Pancreas (tissue), 10 donors: ENCODE results near the gene RBM43. TPM values are rescaled to one million over a fixed set of nuclear protein-coding genes. Genes with fewer than 3 reads are reported as not detected.
"Not testable (repeated sequence)": the region's sequence is repeated elsewhere in the genome, so short reads cannot be mapped to it uniquely, and the experiment has no call there.

Experiments
- ATAC-seq, 4 donors: fragments of 200-7000 bp; cut with Tn5 transposase; one replicate each; pipeline versions ENCODE4 v1.8.0 to v1.9.1; 2020; ENCODE audit warnings: mild to moderate bottlenecking in 4 of 4, moderate library complexity in 4 of 4
- DNase-seq, 6 donors: peaks; one replicate each; pipeline ENCODE4 v3.0.0-alpha.2; 2020
- FAIRE-seq: peaks from 2 replicates; lab custom pipeline; 2012; peaks lifted over from hg19 to GRCh38; lab: Jason Lieb, UNC
- H3K27ac ChIP-seq, 4 donors: fragments of 200-600 bp; sonication (generic); 1 replicate in 3 of 4; 2 replicates in 1 of 4; pipeline versions ENCODE4 v1.5.0 to v1.8.0; 2020
- H3K27me3 ChIP-seq, 4 donors: fragments of 200-600 bp; one replicate each; pipeline ENCODE4 v1.8.0; 2021
- H3K36me3 ChIP-seq, 3 donors: fragments of 200-600 bp; sonication (generic) in 1 of 3; one replicate each; pipeline versions ENCODE4 v1.5.0 to v1.8.0; 2020 to 2021
- H3K4me1 ChIP-seq, 3 donors: fragments of 200-600 bp; one replicate each; pipeline ENCODE4 v1.8.0; 2021
- H3K4me3 ChIP-seq, 4 donors: fragments of 200-600 bp; sonication (generic) in 2 of 4; one replicate each; pipeline versions ENCODE4 v1.5.0 to v1.8.0; 2020 to 2021
- H3K9me3 ChIP-seq, 4 donors: fragments of 200-600 bp; one replicate each; pipeline ENCODE4 v1.8.0; 2021
- WGBS, 2 donors: extraction: QIAGEN DNeasy Blood & Tissue Kit; methylation state at CpG; one replicate each; pipeline ENCODE4 v1.1.7; 2013; 5-methylcytosine and 5-hydroxymethylcytosine counted together
- intact Hi-C, 3 donors: fragments of 100-400 bp; cut with DNase I; formaldehyde crosslinking; loops; one replicate each; pipeline versions ENCODE4 v1.11.1 to v1.14.2; 2022
- polyA plus RNA-seq, 2 donors: library from polyadenylated mRNA; stranded (reverse); fragments of 200-250 nt; gene quantifications; one replicate each; pipeline ENCODE4 v1.2.3, GENCODE V29; 2013
- total RNA-seq, 6 donors: library from RNA; stranded (reverse); fragmentation: NEBNext Ultra II Directional in 4 of 6; extraction: Animal tissue kit (Norgen Biotek cat#: 25700) in 4 of 6; gene quantifications; one replicate each; pipeline versions ENCODE4 v1.2.1 to v1.2.4, GENCODE V29; 2021 to 2023
- TF ChIP-seq, protein P1 (sequence below), 4 donors: fragments of 200-600 bp; sonication (generic) in 3 of 4; IDR thresholded peaks; one replicate each; pipeline versions ENCODE4 v1.5.0 to v1.8.0; 2021; ENCODE audit warnings: antibody characterized with exemption in 4 of 4
- donor health status: healthy with polysubstance abuse.
- donor health status: DM: no; HTN: no; CAD: no; lungs with moderate emphysema.
- donor health status: DM: no; HTN: no; CAD: no.
- donor health status: control.
- donor health status: control.
- donor health status: Bipolar disorder and iron deficiency.
- donor health status: DM: yes; HTN: yes; CAD: no.
- donor health status: DM: no; HTN: no; CAD: no.
- donor health status: DM: no; HTN: no; CAD: no.
- donor health status: DM: yes; HTN: yes; CAD: no.

The RBM43 gene
- total and polyA plus RNA-seq, 8 donors = 1.4 to 4.2 (median 2.8) TPM

DNA sequence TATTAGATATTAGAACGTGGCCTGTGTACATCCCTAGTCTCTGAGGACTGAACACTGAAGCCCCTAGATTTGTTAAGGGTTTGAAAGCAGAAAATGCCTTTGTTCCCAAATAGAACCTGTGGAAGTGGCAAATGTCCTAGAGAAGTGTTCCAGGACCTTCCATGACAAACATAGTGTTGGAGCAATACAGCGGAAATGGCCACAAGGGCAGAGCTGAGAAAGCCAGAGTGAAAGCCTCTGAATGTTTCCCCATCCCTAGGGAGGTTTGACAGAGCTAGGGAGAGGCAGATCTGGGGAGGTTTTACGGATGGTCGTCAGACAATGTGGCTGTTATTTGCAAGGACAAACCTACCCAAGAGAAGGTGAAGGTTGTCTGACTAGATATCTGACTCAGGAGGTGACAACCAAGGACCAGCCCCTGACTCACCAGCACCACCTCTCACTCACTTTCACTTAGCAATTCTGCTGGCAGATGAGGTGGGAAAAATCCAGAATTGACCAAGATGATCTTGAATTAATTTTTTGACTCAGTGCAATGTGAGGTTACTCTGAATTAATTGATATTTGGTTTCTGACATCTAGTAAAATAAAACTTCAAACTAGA lies 24.1 kb downstream of the RBM43 start:
- intact Hi-C loops = no loop called here
- 46 to 50% methylated on average over 4 of the region's 4 CpGs for WGBS, 2 donors

DNA sequence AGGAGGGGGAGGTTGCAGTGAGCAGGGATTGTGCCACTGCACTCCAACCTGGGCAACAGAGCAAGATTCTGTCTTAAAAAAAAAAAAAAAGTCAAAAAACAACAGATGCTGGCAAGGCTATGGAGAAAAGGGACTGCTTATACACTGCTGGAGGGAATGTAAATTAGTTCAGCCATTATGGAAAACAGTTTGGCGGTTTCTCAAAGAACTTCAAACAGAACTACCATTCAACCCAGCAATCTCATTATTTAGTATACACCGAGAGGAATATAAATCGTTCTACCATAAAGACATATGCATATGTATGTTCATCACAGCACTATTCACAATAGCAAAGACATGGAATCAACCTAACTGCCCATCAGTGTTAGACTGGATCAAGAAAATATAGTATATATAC lies 27.9 kb downstream of the RBM43 start:
- H3K27ac ChIP-seq, ATAC-seq, H3K4me1 ChIP-seq, H3K36me3 ChIP-seq, H3K4me3 ChIP-seq, FAIRE-seq, H3K9me3 ChIP-seq, DNase-seq, intact Hi-C loops, H3K27me3 ChIP-seq: not testable (repeated sequence)
- 85 to 86% methylated on average over 3 of the region's 3 CpGs for WGBS, 2 donors

More for the DNA sequence above, 24.1 kb downstream of the RBM43 start:
- no peaks in the 10 kb centered on the region for H3K9me3 ChIP-seq
- no peaks in the 10 kb centered on the region for H3K4me1 ChIP-seq
- H3K4me3 ChIP-seq = no peak overlapping the region
- H3K36me3 ChIP-seq = no peaks in the 10 kb centered on the region
- ATAC-seq (no peak), DNase-seq (no peak), FAIRE-seq (no peak)
- H3K27me3 ChIP-seq = no peaks in the 10 kb centered on the region
- no peak overlapping the region for H3K27ac ChIP-seq
- TF ChIP-seq, protein P1, sequence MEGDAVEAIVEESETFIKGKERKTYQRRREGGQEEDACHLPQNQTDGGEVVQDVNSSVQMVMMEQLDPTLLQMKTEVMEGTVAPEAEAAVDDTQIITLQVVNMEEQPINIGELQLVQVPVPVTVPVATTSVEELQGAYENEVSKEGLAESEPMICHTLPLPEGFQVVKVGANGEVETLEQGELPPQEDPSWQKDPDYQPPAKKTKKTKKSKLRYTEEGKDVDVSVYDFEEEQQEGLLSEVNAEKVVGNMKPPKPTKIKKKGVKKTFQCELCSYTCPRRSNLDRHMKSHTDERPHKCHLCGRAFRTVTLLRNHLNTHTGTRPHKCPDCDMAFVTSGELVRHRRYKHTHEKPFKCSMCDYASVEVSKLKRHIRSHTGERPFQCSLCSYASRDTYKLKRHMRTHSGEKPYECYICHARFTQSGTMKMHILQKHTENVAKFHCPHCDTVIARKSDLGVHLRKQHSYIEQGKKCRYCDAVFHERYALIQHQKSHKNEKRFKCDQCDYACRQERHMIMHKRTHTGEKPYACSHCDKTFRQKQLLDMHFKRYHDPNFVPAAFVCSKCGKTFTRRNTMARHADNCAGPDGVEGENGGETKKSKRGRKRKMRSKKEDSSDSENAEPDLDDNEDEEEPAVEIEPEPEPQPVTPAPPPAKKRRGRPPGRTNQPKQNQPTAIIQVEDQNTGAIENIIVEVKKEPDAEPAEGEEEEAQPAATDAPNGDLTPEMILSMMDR (IDR thresholded peaks at IDR 0.05) = no peak

DNA sequence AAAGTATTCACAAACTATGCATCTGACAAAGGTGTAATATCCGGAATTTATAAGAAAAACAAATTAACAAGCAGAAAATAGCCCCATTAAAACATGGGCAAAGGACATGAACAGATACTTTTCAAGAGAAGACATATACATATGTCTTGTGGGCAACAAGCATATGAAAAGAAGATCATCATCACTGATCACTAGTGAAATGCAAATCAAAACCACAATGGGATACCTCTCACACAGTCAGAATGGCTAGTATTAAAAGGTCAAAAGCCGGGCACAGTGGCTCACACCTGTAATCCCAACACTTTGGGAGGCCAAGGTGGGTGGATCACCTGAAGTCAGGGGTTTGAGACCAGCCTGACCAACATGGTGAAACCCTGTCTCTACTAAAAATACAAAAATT lies 28.4 kb downstream of the RBM43 start:
- H3K4me3 ChIP-seq, DNase-seq, H3K9me3 ChIP-seq, H3K36me3 ChIP-seq, FAIRE-seq, H3K27me3 ChIP-seq, H3K4me1 ChIP-seq, ATAC-seq, H3K27ac ChIP-seq, intact Hi-C loops: not testable (repeated sequence)
- 86 to 91% methylated on average over 2 of the region's 2 CpGs for WGBS, 2 donors

DNA sequence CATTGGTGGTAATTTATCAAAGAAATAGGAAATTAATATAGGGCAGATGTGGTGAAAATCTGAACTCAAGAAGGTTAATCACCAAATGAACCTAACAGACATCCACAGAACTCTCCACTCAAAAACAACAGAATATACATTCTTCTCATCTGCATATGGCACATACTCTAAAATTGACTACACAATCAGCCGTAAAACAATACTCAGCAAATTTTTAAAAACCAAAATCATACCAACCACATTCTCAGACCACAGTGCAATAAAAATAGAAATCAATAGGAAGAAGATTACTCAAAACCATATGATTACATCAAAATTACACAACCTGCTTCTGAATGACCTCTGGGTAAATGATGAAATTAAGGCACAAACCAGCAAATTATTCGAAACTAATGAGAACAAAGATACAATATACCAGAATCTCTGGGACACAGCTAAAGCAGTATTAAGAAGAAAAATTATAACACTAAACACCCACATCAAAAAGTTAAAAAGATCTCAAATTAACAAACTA lies 31.0 kb downstream of the RBM43 start:
- FAIRE-seq (no peak), ATAC-seq (no peak), DNase-seq (no peak)
- intact Hi-C loops = no loop called here
- Histone ChIP-seq H3K4me1 (no peaks in the 10 kb centered on the region), H3K27ac (no peak overlapping the region), H3K27me3 (no peaks in the 10 kb centered on the region), H3K9me3 (no peaks in the 10 kb centered on the region), H3K36me3 (no peaks in the 10 kb centered on the region), H3K4me3 (no peak overlapping the region)
- WGBS, 2 donors = 67 to 92% methylated on average over 2 of the region's 2 CpGs
- TF ChIP-seq, protein P1 (IDR thresholded peaks at IDR 0.05) = no peak

DNA sequence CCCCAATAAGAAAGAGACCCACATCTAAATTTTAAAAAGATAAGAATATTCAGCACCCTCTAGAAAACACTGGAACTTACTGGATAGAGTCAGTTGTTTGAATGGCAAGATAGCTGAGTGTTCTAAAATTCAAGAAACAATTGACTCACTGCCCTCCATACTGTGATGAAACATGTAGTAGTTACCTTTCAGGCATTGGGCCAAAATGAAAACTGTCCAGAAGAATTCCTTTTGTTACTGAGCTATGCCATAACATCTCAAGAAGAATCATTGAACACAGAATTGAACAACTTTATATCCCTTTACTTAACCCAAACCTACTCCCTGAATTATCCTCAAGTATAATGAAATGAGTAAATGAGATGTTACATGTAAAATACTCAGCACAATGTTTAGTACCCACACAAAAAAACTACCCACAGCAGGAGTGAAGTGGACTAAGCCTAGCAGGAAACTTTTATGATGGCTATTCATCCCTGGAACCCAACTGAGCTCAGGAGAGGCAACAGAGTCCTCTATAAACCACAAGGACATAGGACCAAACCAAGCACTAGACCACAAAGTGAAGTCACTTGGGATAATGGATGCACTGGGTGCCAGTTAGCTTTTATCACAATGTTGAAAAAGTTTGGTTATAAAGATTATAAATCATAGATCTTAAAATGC lies 32.7 kb downstream of the RBM43 start:
- intact Hi-C loops = no loop called here
- TF ChIP-seq, protein P1 (IDR thresholded peaks at IDR 0.05) = no peak
- no peak overlapping the region for H3K4me3 ChIP-seq
- ATAC-seq (no peak), FAIRE-seq (no peak), DNase-seq (no peak)
- H3K36me3 ChIP-seq = no peaks in the 10 kb centered on the region
- no peaks in the 10 kb centered on the region for H3K4me1 ChIP-seq
- no peak overlapping the region for H3K27ac ChIP-seq
- no peaks in the 10 kb centered on the region for H3K9me3 ChIP-seq
- H3K27me3 ChIP-seq = no peaks in the 10 kb centered on the region

DNA sequence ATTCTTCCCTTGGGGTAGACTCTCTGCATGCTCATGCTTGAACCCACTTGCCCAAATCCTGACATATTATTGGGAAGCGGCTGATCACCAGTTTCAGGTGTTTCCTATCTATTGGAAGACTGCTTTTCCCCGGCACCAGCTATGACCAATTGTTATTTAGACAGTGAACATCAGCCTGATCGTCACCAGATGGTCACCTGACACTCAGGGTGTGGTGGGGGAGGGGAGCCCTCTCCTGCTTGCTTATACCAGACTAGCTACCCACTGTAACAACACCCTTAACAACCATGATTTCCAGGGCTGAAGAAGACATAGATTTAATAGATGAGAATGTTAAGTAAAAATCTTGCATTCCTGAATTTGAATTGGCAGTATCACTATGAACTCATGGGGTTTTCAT lies 44.3 kb downstream of the RBM43 start:
- Histone ChIP-seq H3K27me3 (no peaks in the 10 kb centered on the region), H3K9me3 (no peaks in the 10 kb centered on the region), H3K36me3 (no peaks in the 10 kb centered on the region), H3K27ac (no peak overlapping the region), H3K4me1 (no peaks in the 10 kb centered on the region), H3K4me3 (no peak overlapping the region)
- TF ChIP-seq, protein P1 (IDR thresholded peaks at IDR 0.05) = no peak
- intact Hi-C loops = no loop called here
- ATAC-seq (no peak), FAIRE-seq (no peak), DNase-seq (no peak)
- 53 to 58% methylated on average over 3 of the region's 3 CpGs for WGBS, 2 donors
